K562 (cell line): Measurements from ENCODE around the gene MTERF4. TPM values are rescaled to one million over a fixed set of nuclear protein-coding genes. Genes with fewer than 3 reads are reported as not detected.

Source experiments
- ARID3A ChIP-seq: IDR thresholded peaks from 2 replicates; pipeline ENCODE4 v1.6.1; 2012; ENCODE audit warnings: low read depth, low read length, improper control_type of control experiment, borderline replicate concordance
- BRF2 ChIP-seq: IDR thresholded peaks from 3 replicates; pipeline ENCODE4 v1.6.1; 2011; ENCODE audit warnings: borderline replicate concordance, mild to moderate bottlenecking; ENCODE audit not compliant: insufficient read length, insufficient read depth
- DIDO1 ChIP-seq: fragments of 450-650 bp; IDR thresholded peaks from 2 replicates; pipeline ENCODE4 v1.6.1; 2016; ENCODE audit warnings: low read depth, missing biosample characterization, missing genetic modification characterization
- KAT2B ChIP-seq: IDR thresholded peaks from one replicate; pipeline ENCODE4 v1.6.1; 2012; ENCODE audit warnings: low read depth, mild to moderate bottlenecking, control low read depth, inconsistent platforms, low read length, moderate library complexity
- PHF20 ChIP-seq: fragments of 450-650 bp; IDR thresholded peaks from 2 replicates; pipeline ENCODE4 v1.6.1; 2018; ENCODE audit not compliant: partially characterized antibody
- RFX1 ChIP-seq: fragments of 450-650 bp; IDR thresholded peaks from 2 replicates; pipeline ENCODE4 v1.6.1; 2016; ENCODE audit warnings: mild to moderate bottlenecking, moderate library complexity
- RNF219 ChIP-seq: fragments of 250-450 bp; sonication (Bioruptor Pico); IDR thresholded peaks from 2 replicates; pipeline ENCODE4 v1.5.0; 2022; ENCODE audit warnings: mild to moderate bottlenecking
- SIRT6 ChIP-seq: IDR thresholded peaks from one replicate; pipeline ENCODE4 v1.6.1; 2012; ENCODE audit warnings: low read depth, mild to moderate bottlenecking, control low read depth, inconsistent platforms, low read length, moderate library complexity
- ZHX1 ChIP-seq: fragments of 150-350 bp; conservative IDR thresholded peaks from 2 replicates; pipeline ENCODE4 v1.6.1; 2014; ENCODE audit warnings: low read length
- ZNF282 ChIP-seq: sonication (generic); formaldehyde crosslinking; IDR thresholded peaks from 2 replicates; pipeline ENCODE4 v1.8.1; 2023; ENCODE audit warnings: missing genetic modification reagents
- ZNF717 ChIP-seq: fragments of 250-450 bp; sonication (Bioruptor Pico); IDR thresholded peaks from 2 replicates; pipeline ENCODE4 v1.5.0; 2021
- polyA plus RNA-seq, 8 experiments: library from polyadenylated mRNA; depleted of rRNA in 4 of 8; stranded (reverse) in 5 of 8; unstranded in 3 of 8; fragments of >200 nt; fragmentation: Nextera tagmentation in 2 of 8; fragmentation: Illumina TruSeq in 1 of 8; extraction: Ambion mirVana in 2 of 8; extraction: Trizol in 1 of 8; gene quantifications; 2 replicates each; pipeline versions ENCODE4 v1.2.1 to v1.2.3, GENCODE V29; 2011 to 2014; ENCODE audit warnings: inconsistent platforms in 1 of 8, missing spikeins in 1 of 8
- total RNA-seq, 7 experiments: library from RNA; depleted of rRNA in 6 of 7; stranded (reverse); fragments of >200 nt in 6 of 7; fragmentation: Illumina TruSeq in 2 of 7; extraction: Trizol in 2 of 7; gene quantifications; 2 replicates each; pipeline versions ENCODE4 v1.2.1 to v1.2.3, GENCODE V29; 2011 to 2021; ENCODE audit warnings: low replicate concordance in 1 of 7

MTERF4 gene
- total and polyA plus RNA-seq, 9 of the 15 experiments (the other 6 are each of a cell fraction or from before 2014, with no cell fraction given): 15.3 to 29.6 (median 21.2) TPM

GRCh38 chr2:241110089-241110606, 8.1 kb upstream of the MTERF4 start (continued):
- TF ChIP-seq ZNF717 (CRISPR knock-in tag): no peak
- no peak for TF ChIP-seq ZNF282
- no peak for TF ChIP-seq ARID3A
- no peak for TF ChIP-seq SIRT6
- no peak for TF ChIP-seq RFX1
- no peak for TF ChIP-seq BRF2
- no peak for TF ChIP-seq DIDO1 (tag)
- no peak for TF ChIP-seq KAT2B
- TF ChIP-seq RNF219 (CRISPR knock-in tag): no peak
- TF ChIP-seq PHF20: no peak
- TF ChIP-seq ZHX1: no peak
